Measurements from ENCODE around the gene SDSL.

Gene SDSL

GRCh38 chr12:113424456-113424855 lies 2.3 kb downstream of the SDSL start:
- H3K9me3 ChIP-seq (ENCODE audit: control insufficient read depth, low read length), result no peaks in the 10 kb centered on the region
- H3K4me3 ChIP-seq (ENCODE audit: extremely low read depth, insufficient read depth, low read length, poor library complexity, severe bottlenecking), result no peak overlapping the region
- H3K4me1 ChIP-seq (ENCODE audit: control insufficient read depth, insufficient read depth, low read length, poor library complexity, severe bottlenecking), result peaks cover 3% of the 10 kb centered on the region
- no peaks in the 10 kb centered on the region for H3K36me3 ChIP-seq (ENCODE audit: control insufficient read depth, insufficient read depth, low read length)
- no peak overlapping the region for H3K27ac ChIP-seq (ENCODE audit: low read depth, low read length, severe bottlenecking)
- WGBS, 2 experiments (ENCODE audit: insufficient coverage in 2 of 2), result 100% methylated on average over 1 of the region's 1 CpG

GRCh38 chr12:113424915-113425823 lies 3.0 kb downstream of the SDSL start:
- Histone ChIP-seq H3K4me3 (ENCODE audit: extremely low read depth, insufficient read depth, low read length, poor library complexity, severe bottlenecking) (no peak overlapping the region), H3K4me1 (ENCODE audit: control insufficient read depth, insufficient read depth, low read length, poor library complexity, severe bottlenecking) (peaks cover 3% of the 10 kb centered on the region), H3K9me3 (ENCODE audit: control insufficient read depth, low read length) (no peaks in the 10 kb centered on the region), H3K27ac (ENCODE audit: low read depth, low read length, severe bottlenecking) (no peak overlapping the region), H3K36me3 (ENCODE audit: control insufficient read depth, insufficient read depth, low read length) (no peaks in the 10 kb centered on the region)
- 53 to 54% methylated on average over 14 to 17 of the region's 20 CpGs for WGBS, 2 experiments (ENCODE audit: insufficient coverage in 2 of 2)

GRCh38 chr12:113425960-113426453 lies 3.8 kb downstream of the SDSL start:
- Histone ChIP-seq H3K9me3 (ENCODE audit: control insufficient read depth, low read length) (no peaks in the 10 kb centered on the region), H3K36me3 (ENCODE audit: control insufficient read depth, insufficient read depth, low read length) (no peaks in the 10 kb centered on the region), H3K27ac (ENCODE audit: low read depth, low read length, severe bottlenecking) (no peak overlapping the region), H3K4me1 (ENCODE audit: control insufficient read depth, insufficient read depth, low read length, poor library complexity, severe bottlenecking) (peaks cover 3% of the 10 kb centered on the region), H3K4me3 (ENCODE audit: extremely low read depth, insufficient read depth, low read length, poor library complexity, severe bottlenecking) (no peak overlapping the region)
- WGBS, 2 experiments (ENCODE audit: insufficient coverage in 2 of 2), result 23 to 26% methylated on average over 8 to 9 of the region's 11 CpGs

- H3K4me3 ChIP-seq (ENCODE audit: extremely low read depth, insufficient read depth, low read length, poor library complexity, severe bottlenecking), result no peak overlapping the region
- no peak overlapping the region for H3K27ac ChIP-seq (ENCODE audit: low read depth, low read length, severe bottlenecking)
- H3K9me3 ChIP-seq (ENCODE audit: control insufficient read depth, low read length), result no peaks in the 10 kb centered on the region
- WGBS, 2 experiments (ENCODE audit: insufficient coverage in 2 of 2), result 86 to 91% methylated on average over 8 to 9 of the region's 9 CpGs
- no peaks in the 10 kb centered on the region for H3K4me1 ChIP-seq (ENCODE audit: control insufficient read depth, insufficient read depth, low read length, poor library complexity, severe bottlenecking)
- no peaks in the 10 kb centered on the region for H3K36me3 ChIP-seq (ENCODE audit: control insufficient read depth, insufficient read depth, low read length)
Observed at GRCh38 chr12:113427882-113428281, 5.7 kb downstream of the SDSL start.

- no peaks in the 10 kb centered on the region for H3K36me3 ChIP-seq (ENCODE audit: control insufficient read depth, insufficient read depth, low read length)
- no peak overlapping the region for H3K4me3 ChIP-seq (ENCODE audit: extremely low read depth, insufficient read depth, low read length, poor library complexity, severe bottlenecking)
- H3K27ac ChIP-seq (ENCODE audit: low read depth, low read length, severe bottlenecking), result no peak overlapping the region
- no peaks in the 10 kb centered on the region for H3K9me3 ChIP-seq (ENCODE audit: control insufficient read depth, low read length)
- 100% methylated on average over 1 of the region's 1 CpG; no CpG with 5 or more reads in 1 of the 2 experiments for WGBS, 2 experiments (ENCODE audit: insufficient coverage in 2 of 2)
- no peaks in the 10 kb centered on the region for H3K4me1 ChIP-seq (ENCODE audit: control insufficient read depth, insufficient read depth, low read length, poor library complexity, severe bottlenecking)
Observed at GRCh38 chr12:113428482-113428881, 6.3 kb downstream of the SDSL start.

- no peaks in the 10 kb centered on the region for H3K4me1 ChIP-seq (ENCODE audit: control insufficient read depth, insufficient read depth, low read length, poor library complexity, severe bottlenecking)
- H3K36me3 ChIP-seq (ENCODE audit: control insufficient read depth, insufficient read depth, low read length), result no peaks in the 10 kb centered on the region
- no peaks in the 10 kb centered on the region for H3K9me3 ChIP-seq (ENCODE audit: control insufficient read depth, low read length)
- no peak overlapping the region for H3K4me3 ChIP-seq (ENCODE audit: extremely low read depth, insufficient read depth, low read length, poor library complexity, severe bottlenecking)
- no peak overlapping the region for H3K27ac ChIP-seq (ENCODE audit: low read depth, low read length, severe bottlenecking)
Observed at GRCh38 chr12:113432986-113433385, 10.8 kb downstream of the SDSL start.

- no peak overlapping the region for H3K27ac ChIP-seq (ENCODE audit: low read depth, low read length, severe bottlenecking)
- no peaks in the 10 kb centered on the region for H3K4me1 ChIP-seq (ENCODE audit: control insufficient read depth, insufficient read depth, low read length, poor library complexity, severe bottlenecking)
- no peak overlapping the region for H3K4me3 ChIP-seq (ENCODE audit: extremely low read depth, insufficient read depth, low read length, poor library complexity, severe bottlenecking)
- H3K9me3 ChIP-seq (ENCODE audit: control insufficient read depth, low read length), result no peaks in the 10 kb centered on the region
- no peaks in the 10 kb centered on the region for H3K36me3 ChIP-seq (ENCODE audit: control insufficient read depth, insufficient read depth, low read length)
- 63 to 80% methylated on average over 1 to 2 of the region's 5 CpGs for WGBS, 2 experiments (ENCODE audit: insufficient coverage in 2 of 2)
Observed at GRCh38 chr12:113435367-113435766, 13.2 kb downstream of the SDSL start.

- H3K36me3 ChIP-seq (ENCODE audit: control insufficient read depth, insufficient read depth, low read length), result no peaks in the 10 kb centered on the region
- H3K27ac ChIP-seq (ENCODE audit: low read depth, low read length, severe bottlenecking), result no peak overlapping the region
- no peaks in the 10 kb centered on the region for H3K9me3 ChIP-seq (ENCODE audit: control insufficient read depth, low read length)
- no peak overlapping the region for H3K4me3 ChIP-seq (ENCODE audit: extremely low read depth, insufficient read depth, low read length, poor library complexity, severe bottlenecking)
- WGBS, 2 experiments (ENCODE audit: insufficient coverage in 2 of 2), result 83 to 100% methylated on average over 1 to 3 of the region's 6 CpGs
- H3K4me1 ChIP-seq (ENCODE audit: control insufficient read depth, insufficient read depth, low read length, poor library complexity, severe bottlenecking), result no peaks in the 10 kb centered on the region
Observed at GRCh38 chr12:113436586-113436985, 14.4 kb downstream of the SDSL start.

- 76 to 81% methylated on average over 3 to 6 of the region's 6 CpGs for WGBS, 2 experiments (ENCODE audit: insufficient coverage in 2 of 2)
- H3K4me3 ChIP-seq (ENCODE audit: extremely low read depth, insufficient read depth, low read length, poor library complexity, severe bottlenecking), result no peak overlapping the region
- H3K27ac ChIP-seq (ENCODE audit: low read depth, low read length, severe bottlenecking), result no peak overlapping the region
- no peaks in the 10 kb centered on the region for H3K4me1 ChIP-seq (ENCODE audit: control insufficient read depth, insufficient read depth, low read length, poor library complexity, severe bottlenecking)
- no peaks in the 10 kb centered on the region for H3K9me3 ChIP-seq (ENCODE audit: control insufficient read depth, low read length)
- H3K36me3 ChIP-seq (ENCODE audit: control insufficient read depth, insufficient read depth, low read length), result no peaks in the 10 kb centered on the region
Observed at GRCh38 chr12:113436993-113437728, 15.0 kb downstream of the SDSL start.

- Histone ChIP-seq H3K36me3 (ENCODE audit: control insufficient read depth, insufficient read depth, low read length) (no peaks in the 10 kb centered on the region), H3K27ac (ENCODE audit: low read depth, low read length, severe bottlenecking) (no peak overlapping the region), H3K4me3 (ENCODE audit: extremely low read depth, insufficient read depth, low read length, poor library complexity, severe bottlenecking) (no peak overlapping the region), H3K4me1 (ENCODE audit: control insufficient read depth, insufficient read depth, low read length, poor library complexity, severe bottlenecking) (no peaks in the 10 kb centered on the region), H3K9me3 (ENCODE audit: control insufficient read depth, low read length) (no peaks in the 10 kb centered on the region)
- WGBS, 2 experiments (ENCODE audit: insufficient coverage in 2 of 2), result 65 to 73% methylated on average over 7 to 8 of the region's 9 CpGs
Observed at GRCh38 chr12:113437729-113438100, 15.5 kb downstream of the SDSL start.

Data from mesodermal cell (in vitro differentiated cells).